Amniotic stem cell (primary cell): ENCODE results near the gene ZNF764.

Source experiments
- DNase-seq: peaks from one replicate; lab custom pipeline; 2025; lab: John Stamatoyannopoulos, UW

The ZNF764 gene

GRCh38 chr16:30570636-30571444, 12.7 kb upstream of the ZNF764 start:
- no peak for DNase-seq

GRCh38 chr16:30569746-30570635, 11.8 kb upstream of the ZNF764 start:
- no peak for DNase-seq

- DNase-seq, result no peak
Observed at GRCh38 chr16:30569281-30569680, 11.1 kb upstream of the ZNF764 start.

GRCh38 chr16:30567991-30568638, 9.9 kb upstream of the ZNF764 start:
- no peak for DNase-seq

- no peak for DNase-seq
Observed at GRCh38 chr16:30567160-30567990, 9.2 kb upstream of the ZNF764 start.

- DNase-seq, result no peak
Observed at GRCh38 chr16:30566531-30566930, 8.4 kb upstream of the ZNF764 start.

GRCh38 chr16:30565984-30566383, 7.8 kb upstream of the ZNF764 start:
- no peak for DNase-seq

- DNase-seq, result no peak
Observed at GRCh38 chr16:30565526-30565925, 7.4 kb upstream of the ZNF764 start.

- DNase-seq, result no peak
Observed at GRCh38 chr16:30562021-30562420, 3.8 kb upstream of the ZNF764 start.

- no peak for DNase-seq
Observed at GRCh38 chr16:30561089-30561816, 3.1 kb upstream of the ZNF764 start.

- no peak for DNase-seq
Observed at GRCh38 chr16:30559690-30560089, 1.5 kb upstream of the ZNF764 start.

GRCh38 chr16:30558789-30559377, 709 bp upstream of the ZNF764 start:
- no peak for DNase-seq

- DNase-seq, result no peak
Observed at GRCh38 chr16:30557707-30557956, 542 bp downstream of the ZNF764 start.

- DNase-seq, result no peak
Observed at GRCh38 chr16:30556125-30556473, 2.1 kb downstream of the ZNF764 start.

- no peak for DNase-seq
Observed at GRCh38 chr16:30555315-30556124, 2.7 kb downstream of the ZNF764 start.

GRCh38 chr16:30554557-30555314, 3.4 kb downstream of the ZNF764 start:
- no peak for DNase-seq

- no peak for DNase-seq
Observed at GRCh38 chr16:30553393-30553899, 4.7 kb downstream of the ZNF764 start.

- DNase-seq, result no peak
Observed at GRCh38 chr16:30552956-30553355, 5.2 kb downstream of the ZNF764 start.

- DNase-seq, result no peak
Observed at GRCh38 chr16:30551781-30552180, 6.4 kb downstream of the ZNF764 start.
